ENCODE results near the gene NTRK3.

NTRK3 gene

GRCh38 chr15:88242586-88243555, 13.7 kb downstream of the NTRK3 start:
- DNase-seq (ENCODE audit: low read depth), result no peak
- no peak for TF ChIP-seq CTCF (conservative IDR thresholded peaks at IDR 0.05; ENCODE audit: low read length)
- H3K4me3 ChIP-seq (ENCODE audit: low read length), result no peak overlapping the region

DNA sequence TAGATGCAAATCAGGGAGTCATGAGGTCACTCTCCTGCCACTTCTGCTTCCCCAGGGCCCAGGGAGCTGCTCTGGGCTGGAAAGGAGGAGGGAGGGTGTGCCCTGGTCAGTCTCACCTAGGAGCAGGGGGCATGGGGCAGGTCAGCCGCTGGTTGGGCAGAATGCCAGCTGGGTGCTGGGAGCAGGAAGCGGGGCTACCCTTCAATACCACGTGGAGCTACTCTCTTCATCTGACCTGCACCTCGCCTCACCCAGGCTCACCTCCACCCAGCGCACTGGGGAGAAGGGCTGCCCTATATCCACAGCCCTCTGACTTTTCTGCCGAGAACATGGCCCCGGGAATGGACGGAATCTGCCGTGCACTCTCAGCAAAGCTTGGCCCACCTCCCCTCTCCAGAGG, 15.1 kb downstream of the NTRK3 start:
- H3K4me3 ChIP-seq (ENCODE audit: low read length), result no peak overlapping the region
- DNase-seq (ENCODE audit: low read depth), result no peak
- TF ChIP-seq CTCF (conservative IDR thresholded peaks at IDR 0.05; ENCODE audit: low read length), result no peak

DNA sequence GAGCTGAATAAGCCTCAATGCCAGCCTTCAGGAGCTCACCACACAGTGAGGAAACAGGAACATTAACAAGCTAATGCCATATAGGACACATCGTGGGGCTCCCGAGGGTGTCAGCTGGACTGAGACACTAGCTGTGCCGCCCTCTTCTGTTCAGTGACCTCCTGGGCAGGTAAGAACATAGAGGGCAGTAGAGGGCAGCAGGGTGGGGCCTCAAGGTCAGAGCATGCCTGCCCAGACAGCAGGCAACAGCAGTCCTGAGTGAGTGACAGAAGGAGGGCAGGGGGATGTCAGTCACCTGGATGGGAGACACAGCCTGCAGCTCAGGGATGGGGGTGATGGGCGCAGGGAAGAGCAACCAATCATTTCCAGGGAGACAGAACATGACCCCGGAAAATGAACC, 15.5 kb downstream of the NTRK3 start:
- no peak for TF ChIP-seq CTCF (conservative IDR thresholded peaks at IDR 0.05; ENCODE audit: low read length)
- DNase-seq (ENCODE audit: low read depth), result no peak
- H3K4me3 ChIP-seq (ENCODE audit: low read length), result no peak overlapping the region

GRCh38 chr15:88239594-88239993, 16.9 kb downstream of the NTRK3 start:
- no peak for DNase-seq (ENCODE audit: low read depth)
- no peak for TF ChIP-seq CTCF (conservative IDR thresholded peaks at IDR 0.05; ENCODE audit: low read length)
- no peak overlapping the region for H3K4me3 ChIP-seq (ENCODE audit: low read length)

DNA sequence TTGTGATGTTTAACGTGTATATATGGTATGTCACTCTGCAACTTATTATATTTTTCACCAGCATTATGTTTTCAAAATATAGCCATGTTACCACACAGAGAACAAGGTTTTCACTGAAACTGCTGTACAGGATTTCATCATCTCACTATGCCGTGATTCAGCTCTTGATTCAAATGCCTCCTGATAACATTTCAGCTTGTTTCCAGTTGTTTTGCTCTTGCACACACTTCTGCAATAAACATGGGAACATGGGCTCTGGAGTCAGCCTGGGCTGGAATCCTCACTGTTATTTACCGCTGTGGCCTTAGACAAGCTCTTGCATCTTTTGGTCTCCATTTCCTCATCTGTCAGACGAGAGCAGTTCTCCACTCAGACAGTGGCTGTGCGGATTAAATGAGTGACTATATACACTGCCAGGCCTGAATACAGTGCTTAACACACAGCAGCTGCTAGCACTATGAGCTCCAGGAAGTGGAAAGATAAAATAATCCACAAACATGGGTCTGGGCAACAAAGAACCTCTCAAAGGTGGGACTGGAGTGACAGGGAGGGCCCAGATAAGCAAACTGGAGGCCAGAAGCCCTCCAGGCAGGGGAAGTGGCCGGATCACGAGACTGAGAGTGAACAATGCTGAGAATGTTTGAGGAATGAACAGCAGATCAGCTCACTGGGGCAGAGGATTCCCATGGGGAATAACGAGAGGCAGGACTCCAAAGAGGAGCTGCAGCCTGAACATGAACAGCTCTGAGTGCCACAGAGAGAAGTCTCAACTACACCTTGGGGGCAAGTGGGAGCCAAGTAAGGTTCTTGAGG, 17.7 kb downstream of the NTRK3 start:
- peak; percentile 85 for DNase-seq (ENCODE audit: low read depth)
- TF ChIP-seq CTCF (conservative IDR thresholded peaks at IDR 0.05; ENCODE audit: low read length), result no peak
- no peak overlapping the region for H3K4me3 ChIP-seq (ENCODE audit: low read length)

DNA sequence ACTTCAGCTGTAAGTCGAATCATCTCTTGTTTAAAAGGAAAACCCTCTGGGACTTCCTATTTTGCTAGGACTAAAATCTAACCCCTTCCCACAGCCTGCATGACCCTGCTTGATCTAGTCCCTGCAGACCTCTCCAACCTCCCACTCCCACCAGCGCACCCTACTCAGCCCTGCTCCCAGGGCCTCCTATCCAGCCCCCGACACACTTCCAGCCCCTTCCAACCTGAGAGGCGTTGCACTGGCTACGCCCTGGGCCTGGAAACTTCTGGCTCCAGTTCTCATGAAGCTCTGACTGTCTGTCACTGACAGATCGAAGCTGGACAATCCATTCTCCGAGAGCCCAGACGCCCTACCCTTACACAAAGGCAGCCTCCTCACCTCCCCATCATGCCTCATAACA, 21.8 kb downstream of the NTRK3 start:
- no peak overlapping the region for H3K4me3 ChIP-seq (ENCODE audit: low read length)
- DNase-seq (ENCODE audit: low read depth), result no peak
- TF ChIP-seq CTCF (conservative IDR thresholded peaks at IDR 0.05; ENCODE audit: low read length), result no peak

All from AG10803 (cell line).